T-helper 2 cell (primary cell): ENCODE data around the gene GAREM2.

ENCODE experiments used
- DNase-seq, 5 experiments: peaks; one replicate each; pipeline versions ENCODE4 v3.0.0 to v3.0.0-alpha.2; 2012 to 2022

The GAREM2 gene

GRCh38 chr2:26169681-26170414 lies 3.0 kb upstream of the GAREM2 start:
- no peak for DNase-seq

GRCh38 chr2:26170795-26171194 lies 2.1 kb upstream of the GAREM2 start:
- no peak for DNase-seq

- no peak for DNase-seq
These were observed 558 bp upstream of the GAREM2 start for GRCh38 chr2:26172189-26172870.

GRCh38 chr2:26173776-26174482 lies 1.0 kb downstream of the GAREM2 start:
- DNase-seq, result no peak

- no peak for DNase-seq
These were observed 2.0 kb downstream of the GAREM2 start for GRCh38 chr2:26174691-26175465.

GRCh38 chr2:26175466-26176278 lies 2.8 kb downstream of the GAREM2 start:
- no peak for DNase-seq

GRCh38 chr2:26176279-26176615 lies 3.4 kb downstream of the GAREM2 start:
- DNase-seq, result no peak

- DNase-seq, result no peak
These were observed 4.2 kb downstream of the GAREM2 start for GRCh38 chr2:26177122-26177521.

- no peak for DNase-seq
These were observed 5.4 kb downstream of the GAREM2 start for GRCh38 chr2:26178246-26178645.

- peak in 1 of 5 experiments; percentile 23 for DNase-seq
These were observed 6.0 kb downstream of the GAREM2 start for GRCh38 chr2:26178746-26179436.

GRCh38 chr2:26179446-26179913 lies 6.6 kb downstream of the GAREM2 start:
- DNase-seq, result no peak

- DNase-seq, result no peak
These were observed 9.6 kb downstream of the GAREM2 start for GRCh38 chr2:26182441-26182840.

GRCh38 chr2:26182887-26183630 lies 10.2 kb downstream of the GAREM2 start:
- DNase-seq, result no peak

- no peak for DNase-seq
These were observed 11.2 kb downstream of the GAREM2 start for GRCh38 chr2:26184121-26184520.

GRCh38 chr2:26184555-26185303 lies 11.8 kb downstream of the GAREM2 start:
- peak; percentile 72 to 93 (median 74) for DNase-seq

- DNase-seq, result no peak
These were observed 12.5 kb downstream of the GAREM2 start for GRCh38 chr2:26185304-26185928.

- DNase-seq, result no peak
These were observed 13.3 kb downstream of the GAREM2 start for GRCh38 chr2:26185954-26186770.

- DNase-seq, result no peak
These were observed 14.2 kb downstream of the GAREM2 start for GRCh38 chr2:26187114-26187513.
